Measurements from ENCODE around the gene CCR9.
A peak's percentile ranks its signal among the peaks of the same experiment; 100 is the strongest.

CCR9 gene

DNA sequence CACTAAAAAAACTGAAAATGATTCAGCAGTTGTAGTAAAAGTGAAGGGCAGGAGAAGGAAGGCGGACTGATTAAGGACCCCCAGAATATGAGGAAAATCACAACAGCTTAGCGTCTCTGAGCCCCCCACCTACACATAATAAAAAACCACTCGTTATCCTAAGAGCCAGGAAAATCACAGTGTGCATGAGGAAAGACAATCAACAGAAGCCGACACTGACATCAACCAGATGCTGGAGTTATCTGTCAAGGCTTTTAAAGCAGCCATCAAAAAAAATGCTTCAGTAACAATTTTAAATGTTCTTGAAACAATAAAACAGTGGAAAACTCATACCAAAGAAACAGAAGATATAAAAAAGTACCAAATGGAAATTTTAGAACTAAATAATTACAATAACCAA, 47.2 kb downstream of the CCR9 start:
- no peak for DNase-seq (ENCODE audit: extremely low read depth in 1 of 2, low read depth in 1 of 2)

- no peak for DNase-seq (ENCODE audit: extremely low read depth in 1 of 2, low read depth in 1 of 2)
These were observed 49.9 kb downstream of the CCR9 start for GRCh38 chr3:45936261-45936660.

- no peak for DNase-seq (ENCODE audit: extremely low read depth in 1 of 2, low read depth in 1 of 2)
These were observed 51.1 kb downstream of the CCR9 start for GRCh38 chr3:45937206-45938042.

- no peak for DNase-seq (ENCODE audit: extremely low read depth in 1 of 2, low read depth in 1 of 2)
These were observed 51.7 kb downstream of the CCR9 start for GRCh38 chr3:45938043-45938435.

DNA sequence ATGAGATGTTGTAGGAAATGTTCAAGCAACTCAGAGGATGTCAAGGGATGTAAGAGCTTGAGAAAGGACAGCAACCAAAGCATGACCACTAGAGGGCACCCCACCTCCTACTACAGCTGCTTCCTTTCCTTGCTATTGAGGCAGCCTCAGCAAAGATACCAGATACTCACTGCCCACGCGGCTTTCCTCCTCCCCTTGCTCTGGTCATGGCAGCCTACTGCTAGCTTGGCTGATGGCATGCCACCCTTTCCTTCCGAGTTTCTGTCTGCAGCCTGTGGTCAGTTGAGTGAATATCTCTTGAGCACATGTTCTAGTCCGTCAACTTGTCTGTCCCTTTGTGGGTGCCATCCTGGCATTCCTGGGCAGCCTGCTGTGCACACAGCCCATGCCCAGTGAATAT, 52.5 kb downstream of the CCR9 start:
- DNase-seq (ENCODE audit: extremely low read depth in 1 of 2, low read depth in 1 of 2), result peak; percentile 76 to 80

GRCh38 chr3:45939341-45939771, 53.0 kb downstream of the CCR9 start:
- no peak for DNase-seq (ENCODE audit: extremely low read depth in 1 of 2, low read depth in 1 of 2)

- DNase-seq (ENCODE audit: extremely low read depth in 1 of 2, low read depth in 1 of 2), result no peak
These were observed 53.8 kb downstream of the CCR9 start for GRCh38 chr3:45940004-45940780.

- DNase-seq (ENCODE audit: extremely low read depth in 1 of 2, low read depth in 1 of 2), result no peak
These were observed 54.5 kb downstream of the CCR9 start for GRCh38 chr3:45940781-45941365.

- DNase-seq (ENCODE audit: extremely low read depth in 1 of 2, low read depth in 1 of 2), result no peak
These were observed 55.9 kb downstream of the CCR9 start for GRCh38 chr3:45942051-45942825.

DNA sequence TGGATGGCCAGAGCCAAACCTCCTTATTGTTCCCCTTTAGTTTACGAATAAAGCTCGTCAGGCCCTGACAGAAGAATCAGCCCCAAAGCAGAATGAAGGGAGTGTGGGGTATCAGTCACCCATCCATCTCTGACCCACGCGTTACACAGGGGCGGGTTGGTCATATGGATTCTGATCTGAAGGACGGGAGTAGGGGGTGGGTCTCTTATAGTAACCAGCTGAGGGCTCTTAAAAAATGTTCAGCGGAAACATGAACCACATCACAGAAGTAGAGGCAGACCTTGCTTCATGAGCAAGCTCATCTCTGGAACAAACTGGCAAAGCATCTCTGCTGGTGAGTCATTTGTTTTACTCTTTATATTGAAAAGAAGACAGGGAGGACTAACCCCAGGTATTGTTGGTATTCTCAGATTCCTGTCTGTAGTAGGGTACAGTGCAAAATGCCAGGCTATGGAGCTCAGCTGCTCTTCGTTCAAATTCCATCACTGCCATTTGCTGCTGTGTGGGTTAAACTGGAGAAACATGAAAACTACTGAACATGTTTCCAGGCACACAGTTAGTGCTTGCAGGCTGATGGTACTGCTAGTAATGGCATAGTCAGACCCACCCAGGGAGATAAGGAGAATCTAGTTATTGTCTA, 57.0 kb downstream of the CCR9 start, which contains the start of gene CXCR6:
Gene CXCR6, plus strand, starts transcription at position 258 of the 640 bp plus-strand sequence. CDS start 3,018 bp downstream, outside the sequence.
- no peak for DNase-seq (ENCODE audit: extremely low read depth in 1 of 2, low read depth in 1 of 2)

DNA sequence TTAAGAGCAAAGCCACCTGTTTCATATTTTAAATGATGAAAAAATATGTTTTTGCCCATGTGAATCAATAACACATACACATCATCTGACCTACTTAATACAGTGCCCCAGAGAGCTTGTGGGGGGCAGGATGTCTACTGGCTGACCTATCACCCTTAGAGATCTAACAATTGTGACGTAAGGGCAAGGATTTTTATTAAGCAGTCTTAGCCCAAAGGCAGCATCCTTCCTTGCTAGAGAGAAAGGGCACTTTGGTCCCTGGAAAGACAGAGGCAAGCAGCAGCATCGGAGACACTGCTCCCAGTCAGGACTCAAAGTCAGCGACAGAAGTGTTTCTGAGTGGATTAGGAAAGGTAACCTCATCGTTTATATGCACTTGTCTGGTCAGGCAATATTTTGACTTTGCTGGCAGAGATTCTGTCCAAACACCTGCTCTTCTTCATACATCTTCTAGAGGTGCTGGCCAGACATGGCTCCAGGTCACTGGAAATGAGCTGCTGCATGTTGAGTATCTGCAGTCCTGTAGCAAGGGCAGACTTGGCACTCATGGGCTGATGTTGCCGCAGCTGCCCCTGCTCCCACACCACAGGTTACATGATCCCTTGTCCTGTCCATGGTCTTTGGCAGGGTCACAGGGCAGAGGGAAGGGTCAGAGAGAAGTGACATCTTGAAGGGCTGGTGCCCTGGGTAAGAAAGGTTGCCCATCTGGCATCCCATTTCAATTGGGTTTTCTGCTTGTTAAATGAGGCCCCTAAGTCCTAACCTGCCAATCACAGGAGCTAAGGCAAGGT, 58.7 kb downstream of the CCR9 start:
- DNase-seq (ENCODE audit: extremely low read depth in 1 of 2, low read depth in 1 of 2), result no peak

DNA sequence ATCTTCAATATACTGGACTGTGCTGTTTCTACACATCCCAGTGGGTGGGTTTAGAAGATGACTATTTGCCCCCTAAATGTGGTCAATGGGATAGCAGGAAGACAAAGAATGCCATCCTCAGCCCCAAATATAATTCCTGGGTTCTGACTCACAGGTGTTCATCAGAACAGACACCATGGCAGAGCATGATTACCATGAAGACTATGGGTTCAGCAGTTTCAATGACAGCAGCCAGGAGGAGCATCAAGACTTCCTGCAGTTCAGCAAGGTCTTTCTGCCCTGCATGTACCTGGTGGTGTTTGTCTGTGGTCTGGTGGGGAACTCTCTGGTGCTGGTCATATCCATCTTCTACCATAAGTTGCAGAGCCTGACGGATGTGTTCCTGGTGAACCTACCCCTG, 60.0 kb downstream of the CCR9 start:
- DNase-seq (ENCODE audit: extremely low read depth in 1 of 2, low read depth in 1 of 2), result no peak

GRCh38 chr3:45946875-45947274, 60.5 kb downstream of the CCR9 start:
- DNase-seq (ENCODE audit: extremely low read depth in 1 of 2, low read depth in 1 of 2), result no peak

DNA sequence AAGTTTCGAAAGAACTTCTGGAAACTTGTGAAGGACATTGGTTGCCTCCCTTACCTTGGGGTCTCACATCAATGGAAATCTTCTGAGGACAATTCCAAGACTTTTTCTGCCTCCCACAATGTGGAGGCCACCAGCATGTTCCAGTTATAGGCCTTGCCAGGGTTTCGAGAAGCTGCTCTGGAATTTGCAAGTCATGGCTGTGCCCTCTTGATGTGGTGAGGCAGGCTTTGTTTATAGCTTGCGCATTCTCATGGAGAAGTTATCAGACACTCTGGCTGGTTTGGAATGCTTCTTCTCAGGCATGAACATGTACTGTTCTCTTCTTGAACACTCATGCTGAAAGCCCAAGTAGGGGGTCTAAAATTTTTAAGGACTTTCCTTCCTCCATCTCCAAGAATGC, 61.0 kb downstream of the CCR9 start:
- DNase-seq (ENCODE audit: extremely low read depth in 1 of 2, low read depth in 1 of 2), result no peak

DNA sequence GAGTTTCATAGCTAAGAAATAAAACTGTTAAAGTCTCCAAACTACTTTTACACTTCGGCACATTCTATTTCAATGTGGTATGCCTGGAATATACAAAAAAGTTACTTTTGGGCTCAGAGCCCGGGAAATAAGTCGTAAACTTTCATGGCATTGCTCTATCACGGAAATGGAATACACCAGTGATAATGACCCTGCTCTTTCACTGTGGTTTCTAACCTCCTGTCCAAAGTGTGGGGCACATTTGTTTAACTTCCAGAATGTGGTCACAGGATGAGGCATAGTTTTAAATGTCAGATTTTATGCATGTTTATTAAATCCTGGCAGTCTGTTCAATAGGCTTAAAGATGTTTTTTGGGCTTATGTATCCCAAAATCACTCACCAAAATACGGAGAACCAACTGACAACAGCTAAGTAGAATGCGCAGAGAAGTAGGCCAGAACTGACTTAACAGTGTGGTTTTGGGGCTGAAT, 62.0 kb downstream of the CCR9 start:
- no peak for DNase-seq (ENCODE audit: extremely low read depth in 1 of 2, low read depth in 1 of 2)

GRCh38 chr3:45948881-45949280, 62.5 kb downstream of the CCR9 start:
- no peak for DNase-seq (ENCODE audit: extremely low read depth in 1 of 2, low read depth in 1 of 2)

- no peak for DNase-seq (ENCODE audit: extremely low read depth in 1 of 2, low read depth in 1 of 2)
These were observed 63.1 kb downstream of the CCR9 start for GRCh38 chr3:45949432-45949831.

GRCh38 chr3:45950131-45950530, 63.8 kb downstream of the CCR9 start:
- DNase-seq (ENCODE audit: extremely low read depth in 1 of 2, low read depth in 1 of 2), result no peak

All from activated CD8-positive, alpha-beta memory T cell treated with anti-CD3 and anti-CD28 coated beads for 1 hour (primary cell).